CD14-positive monocyte (primary cell): ENCODE measurements around the gene MYL6B. TPM values are rescaled to one million over a fixed set of nuclear protein-coding genes. Genes with fewer than 3 reads are reported as not detected.

Source experiments
- DNase-seq, 3 donors: peaks; one replicate each; pipeline ENCODE4 v3.0.0-alpha.2; 2011 to 2022
- H2AFZ ChIP-seq: 2 replicates; pipeline ENCODE4 v1.6.0; 2012; ENCODE audit warnings: mild to moderate bottlenecking, low read depth, low read length, inconsistent platforms; ENCODE audit not compliant: insufficient read depth, poor library complexity, severe bottlenecking
- H3K27ac ChIP-seq, 2 donors: 1 replicate in 1 of 2; 2 replicates in 1 of 2; pipeline ENCODE4 v1.5.1; 2012 to 2013; ENCODE audit warnings: low read length in 2 of 2, control low read depth in 1 of 2, inconsistent platforms in 1 of 2, low read depth in 1 of 2, mild to moderate bottlenecking in 1 of 2
- H3K27me3 ChIP-seq, 2 donors: one replicate each; pipeline versions ENCODE4 v1.6.0 to v1.6.1; 2011 to 2013; ENCODE audit warnings: low read length in 2 of 2; ENCODE audit not compliant: control insufficient read depth in 2 of 2, insufficient read depth in 2 of 2
- H3K36me3 ChIP-seq, 2 donors: replicated peaks in 1 of 2; 1 replicate in 1 of 2; 2 replicates in 1 of 2; pipeline versions ENCODE4 v1.5.1 to v1.6.1; 2012 to 2013; ENCODE audit warnings: low read length in 2 of 2, control low read depth in 1 of 2, inconsistent platforms in 1 of 2, mild to moderate bottlenecking in 1 of 2; ENCODE audit not compliant: insufficient read depth in 2 of 2, control insufficient read depth in 1 of 2
- H3K4me1 ChIP-seq, 2 donors: 1 replicate in 1 of 2; 2 replicates in 1 of 2; pipeline versions ENCODE4 v1.5.1 to v1.6.1; 2012 to 2013; ENCODE audit warnings: low read length in 2 of 2, control low read depth in 1 of 2, inconsistent platforms in 1 of 2, mild to moderate bottlenecking in 1 of 2, moderate library complexity in 1 of 2; ENCODE audit not compliant: insufficient read depth in 2 of 2, control insufficient read depth in 1 of 2
- H3K4me2 ChIP-seq: replicated peaks from 2 replicates; pipeline ENCODE3; 2012; ENCODE audit warnings: low read length, moderate library complexity, mild to moderate bottlenecking; ENCODE audit not compliant: poor library complexity, severe bottlenecking; ENCODE audit errors: extremely low read depth
- H3K4me3 ChIP-seq, 3 experiments: fragments of 200-600 bp in 1 of 3; sonication (generic) in 1 of 3; replicated peaks in 1 of 3; 1 replicate in 2 of 3; 2 replicates in 1 of 3; pipeline ENCODE4 v1.5.1; 2011 to 2013; ENCODE audit warnings: low read length in 3 of 3, mild to moderate bottlenecking in 3 of 3, control low read depth in 2 of 3, low read depth in 2 of 3, inconsistent platforms in 1 of 3, moderate library complexity in 1 of 3
- H3K79me2 ChIP-seq: 2 replicates; pipeline ENCODE4 v1.6.0; 2012; ENCODE audit warnings: mild to moderate bottlenecking, control low read depth, inconsistent platforms, low read length, moderate library complexity; ENCODE audit not compliant: insufficient read depth
- H3K9ac ChIP-seq: 2 replicates; pipeline ENCODE4 v1.6.0; 2017; ENCODE audit warnings: low read length, mild to moderate bottlenecking; ENCODE audit not compliant: insufficient read depth, poor library complexity, severe bottlenecking
- H3K9me3 ChIP-seq, 2 donors: replicated peaks in 1 of 2; 1 replicate in 1 of 2; 2 replicates in 1 of 2; pipeline versions ENCODE4 v1.5.1 to v1.6.1; 2012 to 2013; ENCODE audit warnings: low read length in 2 of 2, control low read depth in 1 of 2; ENCODE audit not compliant: control insufficient read depth in 1 of 2, insufficient read depth in 1 of 2
- H4K20me1 ChIP-seq: 2 replicates; pipeline ENCODE4 v1.6.0; 2012; ENCODE audit warnings: mild to moderate bottlenecking, low read length, control low read depth, moderate library complexity; ENCODE audit not compliant: insufficient read depth
- H3K27ac Mint-ChIP-seq, 7 donors: one replicate each; pipeline ENCODE4 v1.8.0; 2020; ENCODE audit warnings: mild to moderate bottlenecking in 7 of 7, mixed read lengths in 7 of 7, moderate library complexity in 6 of 7, inconsistent platforms in 2 of 7
- H3K27me3 Mint-ChIP-seq, 3 donors: one replicate each; pipeline ENCODE4 v1.8.0; 2021 to 2022; ENCODE audit warnings: low read depth in 3 of 3, mild to moderate bottlenecking in 3 of 3, mixed read lengths in 3 of 3, moderate library complexity in 3 of 3, inconsistent platforms in 1 of 3
- H3K36me3 Mint-ChIP-seq, 2 donors: one replicate each; pipeline ENCODE4 v1.8.0; 2020; ENCODE audit warnings: mixed read lengths in 2 of 2, inconsistent platforms in 1 of 2, mild to moderate bottlenecking in 1 of 2
- H3K4me1 Mint-ChIP-seq: one replicate; pipeline ENCODE4 v1.8.0; 2020; ENCODE audit warnings: mild to moderate bottlenecking, mixed read lengths
- H3K4me3 Mint-ChIP-seq, 2 donors: one replicate each; pipeline ENCODE4 v1.8.0; 2020; ENCODE audit warnings: mild to moderate bottlenecking in 2 of 2, mixed read lengths in 2 of 2, moderate library complexity in 1 of 2
- H3K9me3 Mint-ChIP-seq, 7 donors: one replicate each; pipeline ENCODE4 v1.8.0; 2020 to 2022; ENCODE audit warnings: mixed read lengths in 7 of 7, mild to moderate bottlenecking in 6 of 7, moderate library complexity in 6 of 7, inconsistent platforms in 2 of 7
- WGBS: methylation state at CpG from one replicate; pipeline ENCODE4 v1.1.5; 2013; ENCODE audit warnings: missing lambda C conversion rate; ENCODE audit not compliant: insufficient coverage; 5-methylcytosine and 5-hydroxymethylcytosine counted together
- intact Hi-C, 2 donors: fragments of 100-400 bp; cut with micrococcal nuclease; formaldehyde crosslinking; loops; one replicate each; pipeline versions ENCODE4 v1.15.0 to v1.15.1; 2023
- polyA plus RNA-seq, 3 donors: library from polyadenylated mRNA; depleted of rRNA in 1 of 3; unstranded in 2 of 3; stranded (reverse) in 1 of 3; fragments of 300-500 nt in 2 of 3; fragments of >200 nt in 1 of 3; fragmentation: Illumina TruSeq in 2 of 3; gene quantifications; 1 replicate in 2 of 3; 2 replicates in 1 of 3; pipeline ENCODE4 v1.2.3, GENCODE V29; 2012 to 2021
- TF ChIP-seq, protein P1 (sequence below): fragments of 200-600 bp; IDR thresholded peaks from one replicate; pipeline ENCODE4 v1.8.0; 2022; ENCODE audit warnings: antibody characterized with exemption, mild to moderate bottlenecking

The MYL6B gene
- polyA plus RNA-seq, 3 donors, result 2.7 to 4.3 (median 4.1) TPM

DNA sequence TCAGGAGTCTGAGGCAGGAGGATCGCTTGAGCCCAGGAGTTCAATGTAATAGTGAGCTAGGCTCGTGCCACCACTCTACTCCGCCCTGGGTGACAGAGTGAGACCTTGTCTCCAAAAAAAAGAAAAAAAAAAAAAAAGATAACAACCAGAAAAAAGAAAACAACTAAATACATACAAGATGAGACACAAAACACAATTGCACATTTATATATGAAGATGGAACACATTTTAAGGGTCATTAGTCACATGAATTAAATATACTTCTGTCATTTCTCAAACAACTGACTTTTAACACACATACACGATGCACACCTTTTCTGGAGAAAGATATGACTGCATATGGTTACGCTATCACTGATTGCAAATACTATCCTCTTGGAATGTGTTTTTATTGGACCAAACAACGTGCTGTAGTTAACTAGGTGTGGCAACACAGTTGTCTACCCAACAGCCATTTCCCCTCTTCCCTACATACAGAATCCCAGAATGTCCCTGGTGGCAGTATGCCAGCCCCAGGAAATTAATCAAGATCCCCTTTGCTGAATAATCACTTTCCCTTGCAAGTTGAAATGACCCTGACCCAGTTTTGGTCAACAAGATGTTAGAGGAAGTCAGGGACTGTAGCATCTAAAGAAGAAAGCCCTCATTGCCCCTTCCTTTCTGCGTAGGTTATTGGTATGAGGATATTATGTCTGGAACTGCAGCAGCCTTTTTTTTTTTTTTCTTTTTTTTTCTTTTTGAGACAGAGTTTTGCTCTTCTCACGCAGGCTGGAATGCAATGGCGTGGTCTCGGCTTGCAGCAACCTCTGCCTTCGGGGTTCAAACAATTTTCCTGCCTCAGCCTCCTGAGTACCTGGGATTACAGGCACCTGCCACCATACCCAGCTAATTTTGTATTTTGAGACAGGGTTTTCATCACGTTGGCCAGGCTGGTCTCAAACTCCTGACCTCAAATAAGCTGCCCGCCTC is 5.6 kb upstream of the MYL6B start:
- H2AFZ ChIP-seq, result no peak overlapping the region
- H3K27ac ChIP-seq, result no peak overlapping the region
- no peaks in the 10 kb centered on the region for H3K79me2 ChIP-seq
- no peaks in the 10 kb centered on the region for H4K20me1 ChIP-seq
- H3K4me3 ChIP-seq, result no peak overlapping the region
- peaks cover 0 to 2% (median 0%) of the 10 kb centered on the region in 7 donors for H3K9me3 Mint-ChIP-seq
- H3K27me3 ChIP-seq, result no peaks in the 10 kb centered on the region
- peaks cover 28 to 29% of the 10 kb centered on the region in 2 donors for H3K36me3 ChIP-seq
- peaks cover 0 to 2% (median 0%) of the 10 kb centered on the region in 3 donors for H3K27me3 Mint-ChIP-seq
- DNase-seq, result no peak
- H3K36me3 Mint-ChIP-seq, result peaks cover 36 to 42% of the 10 kb centered on the region in 2 donors
- no peak overlapping the region for H3K4me3 Mint-ChIP-seq
- H3K4me1 ChIP-seq, result peaks cover 45% of the 10 kb centered on the region in 2 donors
- H3K4me2 ChIP-seq, result no peak overlapping the region
- no peak overlapping the region for H3K27ac Mint-ChIP-seq
- H3K9me3 ChIP-seq, result no peaks in the 10 kb centered on the region
- intact Hi-C loops, result no loop called here
- H3K9ac ChIP-seq, result no peak overlapping the region
- H3K4me1 Mint-ChIP-seq, result peaks cover 43% of the 10 kb centered on the region
- WGBS, result 93% methylated on average over 2 of the region's 13 CpGs
- TF ChIP-seq, protein P1, sequence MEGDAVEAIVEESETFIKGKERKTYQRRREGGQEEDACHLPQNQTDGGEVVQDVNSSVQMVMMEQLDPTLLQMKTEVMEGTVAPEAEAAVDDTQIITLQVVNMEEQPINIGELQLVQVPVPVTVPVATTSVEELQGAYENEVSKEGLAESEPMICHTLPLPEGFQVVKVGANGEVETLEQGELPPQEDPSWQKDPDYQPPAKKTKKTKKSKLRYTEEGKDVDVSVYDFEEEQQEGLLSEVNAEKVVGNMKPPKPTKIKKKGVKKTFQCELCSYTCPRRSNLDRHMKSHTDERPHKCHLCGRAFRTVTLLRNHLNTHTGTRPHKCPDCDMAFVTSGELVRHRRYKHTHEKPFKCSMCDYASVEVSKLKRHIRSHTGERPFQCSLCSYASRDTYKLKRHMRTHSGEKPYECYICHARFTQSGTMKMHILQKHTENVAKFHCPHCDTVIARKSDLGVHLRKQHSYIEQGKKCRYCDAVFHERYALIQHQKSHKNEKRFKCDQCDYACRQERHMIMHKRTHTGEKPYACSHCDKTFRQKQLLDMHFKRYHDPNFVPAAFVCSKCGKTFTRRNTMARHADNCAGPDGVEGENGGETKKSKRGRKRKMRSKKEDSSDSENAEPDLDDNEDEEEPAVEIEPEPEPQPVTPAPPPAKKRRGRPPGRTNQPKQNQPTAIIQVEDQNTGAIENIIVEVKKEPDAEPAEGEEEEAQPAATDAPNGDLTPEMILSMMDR, result no peak

DNA sequence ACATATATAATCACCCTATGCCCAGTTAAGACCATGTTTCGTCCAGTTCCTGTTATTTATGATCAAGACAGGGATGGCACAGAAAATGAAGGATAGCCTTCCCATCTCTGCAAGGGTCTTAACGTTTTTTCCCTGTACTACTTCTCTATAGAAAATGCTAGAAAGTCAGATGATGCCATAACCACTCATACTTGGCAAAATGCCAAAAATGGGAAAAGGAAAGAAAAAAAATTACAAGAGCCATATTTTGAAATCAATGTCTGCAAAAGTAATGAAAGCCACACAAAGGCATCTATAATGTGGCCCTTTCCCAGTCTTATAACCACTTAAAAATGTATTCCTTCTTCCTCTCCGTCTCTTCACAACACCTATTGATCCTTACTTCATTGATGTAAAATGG is 1.8 kb upstream of the MYL6B start:
- Histone ChIP-seq H3K9ac (no peak overlapping the region), H3K4me1 (peaks cover 28 to 31% of the 10 kb centered on the region in 2 donors), H3K9me3 (no peaks in the 10 kb centered on the region), H3K27ac (peak overlapping the region in 1 of 2 donors; percentile 2), H3K4me2 (peak overlapping the region; percentile 12), H2AFZ (no peak overlapping the region), H4K20me1 (no peaks in the 10 kb centered on the region), H3K4me3 (no peak overlapping the region), H3K79me2 (no peaks in the 10 kb centered on the region), H3K27me3 (no peaks in the 10 kb centered on the region), H3K36me3 (no peaks in the 10 kb centered on the region)
- peak overlapping the region; percentile 83 to 97 (median 88) for H3K27ac Mint-ChIP-seq
- H3K27me3 Mint-ChIP-seq, result peaks cover 0 to 4% (median 2%) of the 10 kb centered on the region in 3 donors
- WGBS, result no CpG with 5 or more reads among the region's 3 CpGs
- TF ChIP-seq, protein P1, result no peak
- intact Hi-C loops, result loop anchor here (2.0 to 5.0 kb wide), 2 partner anchors 22 to 33 kb away; partner anchors contain the start of genes ESYT1 (in 1 of the 2), RPL41 (in 1 of the 2) and ZC3H10 (in 1 of the 2)
- peaks cover 5 to 12% of the 10 kb centered on the region in 2 donors for H3K36me3 Mint-ChIP-seq
- peak; percentile 37 to 55 (median 51) for DNase-seq
- peaks cover 28% of the 10 kb centered on the region for H3K4me1 Mint-ChIP-seq
- no peaks in the 10 kb centered on the region for H3K9me3 Mint-ChIP-seq
- peak overlapping the region in 1 of 2 donors; percentile 48 for H3K4me3 Mint-ChIP-seq
